NCI-H2196 (cell line): ENCODE measurements around the gene MRPL17.
"Not testable (repeated sequence)": the region's sequence is repeated elsewhere in the genome, so short reads cannot be mapped to it uniquely, and the experiment has no call there.

Experiments
- DNase-seq: peaks from one replicate; lab custom pipeline; 2025; ENCODE audit not compliant: unreplicated experiment; lab: John Stamatoyannopoulos, UW

Gene MRPL17

DNA sequence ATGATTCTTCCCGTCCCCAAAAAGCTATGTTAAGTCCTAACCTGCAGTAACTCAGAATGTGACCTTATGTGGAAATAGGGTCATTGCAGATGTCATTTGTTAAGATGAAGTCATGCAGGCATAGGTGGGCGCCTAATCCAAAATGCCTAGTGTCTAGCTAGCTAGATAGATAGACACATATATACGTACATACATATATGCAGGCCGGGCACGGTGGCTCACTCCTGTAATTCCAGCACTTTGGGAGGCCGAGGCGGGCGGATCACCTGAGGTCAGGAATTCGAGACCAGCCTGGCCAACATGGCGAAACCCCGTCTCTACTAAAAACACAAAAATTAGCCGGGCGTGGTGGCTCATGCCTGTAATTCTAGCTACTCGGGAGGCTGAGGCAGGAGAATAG, 928 bp upstream of the MRPL17 start:
- not testable (repeated sequence) for DNase-seq

DNA sequence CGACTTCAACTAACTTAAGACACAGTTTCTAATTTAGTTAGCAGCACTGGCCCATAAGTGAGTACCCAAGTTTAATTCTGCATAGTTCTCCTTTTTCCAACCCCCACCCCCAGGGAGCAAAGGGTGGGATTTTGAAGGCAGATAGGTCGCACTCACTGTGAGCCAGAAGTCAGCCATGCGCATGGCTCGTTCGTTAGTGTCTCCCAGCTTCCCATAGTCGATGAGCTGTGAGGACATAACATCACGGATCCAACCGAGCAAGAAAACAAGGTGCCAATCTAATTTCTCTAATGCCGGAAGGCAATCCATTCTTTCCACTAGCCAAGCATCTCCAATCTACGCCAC, 577 bp downstream of the MRPL17 start:
- DNase-seq: no peak

DNA sequence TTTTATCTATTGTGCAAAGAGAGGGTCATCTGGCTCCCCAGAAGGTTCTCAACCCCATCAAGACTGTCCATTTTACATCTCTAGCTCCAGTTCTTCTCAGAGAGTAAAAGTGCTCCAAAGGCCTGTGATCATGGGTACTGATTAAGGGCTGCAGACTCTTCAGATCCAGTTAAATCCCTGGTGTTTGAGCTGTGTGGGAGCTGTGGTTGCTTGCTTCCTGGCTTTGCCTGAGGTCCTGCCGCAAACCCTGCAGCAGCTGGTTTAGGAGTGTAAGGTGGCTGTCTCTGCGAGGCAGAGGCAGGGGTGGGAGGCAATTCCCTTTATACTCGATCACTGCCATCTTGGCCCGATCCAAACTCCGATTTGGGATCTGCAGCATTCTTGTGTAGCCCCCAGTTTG, 1.2 kb downstream of the MRPL17 start:
- DNase-seq: no peak

DNA sequence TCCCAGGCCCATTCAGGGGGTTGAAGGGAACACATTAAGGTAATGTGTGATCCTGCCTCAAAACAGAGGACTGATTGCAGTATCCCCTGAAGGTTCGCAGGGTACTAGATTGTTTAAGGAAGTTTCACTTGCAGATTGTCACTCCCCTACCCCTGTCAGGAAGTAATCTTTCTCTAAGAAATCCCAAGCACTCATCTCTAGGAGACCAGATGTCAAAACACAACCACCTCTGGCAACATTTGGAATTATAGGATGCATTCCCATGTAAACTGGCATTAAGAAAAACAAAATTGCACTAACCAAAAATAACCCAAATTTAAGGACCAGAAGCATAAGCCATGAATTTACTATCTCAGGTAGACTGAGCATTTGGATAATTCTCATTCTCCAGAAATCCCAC, 1.6 kb downstream of the MRPL17 start:
- DNase-seq: no peak

DNA sequence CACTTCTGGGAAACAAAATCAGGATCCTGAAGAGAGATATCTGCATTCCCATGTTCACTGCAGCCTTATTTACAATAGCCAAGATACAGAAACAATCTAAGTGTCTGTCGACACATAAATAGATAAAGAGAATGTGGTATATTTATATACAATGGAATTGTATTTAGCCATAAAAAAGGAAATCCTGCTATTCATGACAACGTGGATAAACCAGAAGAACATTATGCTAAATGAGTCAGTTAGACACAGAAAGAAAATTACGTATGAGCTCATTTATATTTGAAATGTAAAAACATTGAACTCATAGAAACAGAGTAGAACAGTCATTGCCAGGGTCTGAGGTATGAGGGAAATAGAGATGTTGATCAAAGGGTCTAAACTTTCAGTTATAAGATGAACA, 6.1 kb downstream of the MRPL17 start:
- DNase-seq: no peak

DNA sequence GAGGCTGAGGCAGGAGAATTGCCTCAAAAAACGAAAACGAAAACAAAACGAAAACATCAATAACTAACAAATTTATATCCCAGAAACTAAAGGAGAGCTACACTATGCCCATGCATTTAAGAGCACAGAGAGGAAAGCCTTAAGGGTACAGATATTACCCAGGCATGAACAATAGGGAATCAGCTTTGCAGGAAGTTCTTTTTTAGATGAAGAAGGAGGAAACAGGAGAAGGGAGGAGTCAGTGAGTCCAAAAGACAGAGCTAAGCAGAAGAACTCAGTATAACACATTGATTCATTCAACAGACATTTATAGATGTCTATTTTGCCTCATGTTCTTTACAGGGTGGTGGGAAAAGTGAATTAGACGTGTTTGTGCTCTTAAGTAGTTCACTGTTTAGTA, 8.3 kb downstream of the MRPL17 start:
- no peak for DNase-seq

DNA sequence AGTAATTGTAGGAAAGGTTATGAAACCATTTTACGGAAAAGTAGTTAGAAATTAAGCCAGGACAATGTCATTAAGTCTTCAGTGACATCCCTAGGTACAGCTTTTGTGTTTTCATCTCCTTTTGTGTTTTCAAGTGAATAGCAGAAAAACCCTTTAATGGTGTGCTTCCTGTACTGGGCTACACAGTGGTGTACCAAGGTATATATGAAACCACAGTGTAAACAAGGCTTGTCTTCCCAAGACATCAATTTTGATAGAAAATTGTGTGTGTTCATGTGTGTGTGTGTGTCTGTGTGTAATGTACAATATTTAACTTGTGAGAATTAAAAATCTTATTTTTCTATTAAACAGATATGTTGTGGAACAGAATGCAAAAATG, 8.9 kb downstream of the MRPL17 start:
- DNase-seq: no peak

DNA sequence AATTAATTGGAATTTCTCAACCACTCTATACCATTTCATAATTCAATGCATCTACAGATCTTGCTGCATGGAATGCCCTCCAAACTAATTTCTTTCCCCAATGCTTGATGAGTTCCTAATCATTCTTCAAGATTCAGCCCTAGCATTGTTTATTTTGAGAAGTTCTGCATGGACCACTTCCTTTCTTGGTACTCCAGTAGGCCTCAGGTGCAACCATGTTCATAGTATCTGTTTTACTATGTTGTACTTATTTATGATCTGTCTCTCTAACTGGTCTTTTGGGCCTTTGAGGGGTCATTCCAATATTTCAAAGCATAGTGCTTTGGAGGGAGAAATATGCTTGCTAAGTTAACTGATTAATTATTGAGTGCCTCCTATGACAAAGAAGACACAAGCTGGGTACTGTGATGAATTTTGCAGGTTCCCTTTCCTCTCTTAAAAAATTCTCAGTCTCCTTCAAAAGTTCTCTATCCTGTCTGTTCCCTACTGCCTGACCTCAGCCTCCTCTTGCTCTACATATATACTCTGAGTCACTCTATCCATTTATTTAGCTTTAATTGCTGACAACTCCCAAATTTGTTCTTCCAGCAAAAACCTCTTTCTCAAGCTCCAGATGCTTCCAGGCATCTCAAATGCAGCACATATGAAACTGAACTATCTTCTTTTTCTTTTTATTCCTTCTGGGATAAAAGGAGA, 9.5 kb downstream of the MRPL17 start:
- no peak for DNase-seq

DNA sequence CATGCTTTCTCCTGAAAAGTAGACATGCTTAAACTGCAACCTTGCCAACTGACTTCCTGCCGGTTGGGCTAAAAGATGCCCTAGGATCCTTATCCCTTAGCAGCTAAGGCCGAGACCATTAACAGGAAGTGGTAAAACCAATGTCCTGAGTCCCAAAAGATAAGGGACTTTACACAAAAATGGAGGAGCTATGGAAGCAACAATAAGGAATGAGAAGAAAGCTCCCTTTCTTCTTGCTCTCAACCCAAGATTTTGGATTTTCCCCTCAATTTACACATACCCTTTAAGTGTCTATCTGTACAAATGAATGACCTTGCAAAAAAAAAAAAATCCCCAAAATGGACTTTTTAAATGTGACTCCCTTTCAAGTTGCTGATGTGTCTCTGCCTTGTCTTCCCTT, 11.1 kb downstream of the MRPL17 start:
- DNase-seq: no peak

DNA sequence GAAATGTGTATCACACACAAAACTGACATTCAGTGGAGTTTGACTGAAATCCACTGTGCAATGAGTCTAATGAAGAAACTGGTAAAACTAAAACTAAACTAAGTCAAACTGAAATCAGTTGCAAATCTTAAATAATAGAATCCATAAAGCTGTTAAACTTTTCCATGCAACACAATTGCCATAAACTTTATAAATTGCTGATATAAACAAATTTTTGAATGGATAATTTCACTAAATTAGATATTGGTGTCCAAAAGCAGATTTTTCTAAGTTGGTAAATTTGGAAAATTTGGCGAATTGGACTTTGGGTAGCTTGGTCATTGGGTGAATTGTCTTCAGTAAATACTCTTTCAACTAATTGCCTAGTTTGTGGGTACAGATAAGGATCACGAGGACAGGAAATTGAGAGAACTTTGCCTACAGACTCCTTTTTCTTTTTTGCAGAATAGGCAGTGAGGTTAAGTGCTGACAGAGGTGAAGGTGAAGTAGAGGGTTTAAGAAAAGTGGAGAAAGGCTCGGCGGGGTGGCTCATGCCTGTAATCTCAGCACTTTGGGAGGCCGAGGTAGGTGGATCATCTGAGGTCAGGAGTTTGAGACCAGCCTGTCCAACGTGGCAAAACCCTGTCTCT, 12.8 kb downstream of the MRPL17 start:
- no peak for DNase-seq

DNA sequence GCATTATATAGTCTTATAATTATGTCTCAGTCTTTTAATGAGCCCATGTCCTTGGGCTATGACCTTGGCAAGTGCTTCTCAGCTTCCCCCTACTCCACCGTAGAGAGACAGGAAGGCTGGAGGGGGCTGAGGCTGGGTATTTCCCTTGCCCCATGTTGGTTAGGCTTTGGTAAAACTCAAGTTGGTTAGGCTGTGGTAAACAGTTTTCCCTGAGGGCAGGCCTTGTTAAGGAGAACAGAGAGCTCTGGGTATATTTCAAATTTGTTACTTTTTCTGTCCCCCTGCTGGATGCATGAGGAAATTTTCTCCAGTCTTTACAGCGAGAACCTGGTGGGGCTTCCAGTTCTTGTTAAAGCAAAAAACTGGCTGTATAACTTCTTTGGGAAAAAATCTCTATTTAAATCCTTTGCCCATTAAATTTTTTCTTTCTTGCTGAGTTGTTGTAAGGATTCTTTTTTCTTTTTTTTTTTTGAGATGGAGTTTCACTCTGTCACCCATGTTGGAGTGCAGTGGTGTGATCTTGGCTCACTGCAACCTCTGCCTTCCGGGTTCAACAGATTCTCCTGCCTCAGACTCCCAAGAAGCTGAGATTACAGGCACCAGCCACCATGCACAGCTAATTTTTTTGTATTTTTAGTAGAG, 15.3 kb downstream of the MRPL17 start:
- no peak for DNase-seq

DNA sequence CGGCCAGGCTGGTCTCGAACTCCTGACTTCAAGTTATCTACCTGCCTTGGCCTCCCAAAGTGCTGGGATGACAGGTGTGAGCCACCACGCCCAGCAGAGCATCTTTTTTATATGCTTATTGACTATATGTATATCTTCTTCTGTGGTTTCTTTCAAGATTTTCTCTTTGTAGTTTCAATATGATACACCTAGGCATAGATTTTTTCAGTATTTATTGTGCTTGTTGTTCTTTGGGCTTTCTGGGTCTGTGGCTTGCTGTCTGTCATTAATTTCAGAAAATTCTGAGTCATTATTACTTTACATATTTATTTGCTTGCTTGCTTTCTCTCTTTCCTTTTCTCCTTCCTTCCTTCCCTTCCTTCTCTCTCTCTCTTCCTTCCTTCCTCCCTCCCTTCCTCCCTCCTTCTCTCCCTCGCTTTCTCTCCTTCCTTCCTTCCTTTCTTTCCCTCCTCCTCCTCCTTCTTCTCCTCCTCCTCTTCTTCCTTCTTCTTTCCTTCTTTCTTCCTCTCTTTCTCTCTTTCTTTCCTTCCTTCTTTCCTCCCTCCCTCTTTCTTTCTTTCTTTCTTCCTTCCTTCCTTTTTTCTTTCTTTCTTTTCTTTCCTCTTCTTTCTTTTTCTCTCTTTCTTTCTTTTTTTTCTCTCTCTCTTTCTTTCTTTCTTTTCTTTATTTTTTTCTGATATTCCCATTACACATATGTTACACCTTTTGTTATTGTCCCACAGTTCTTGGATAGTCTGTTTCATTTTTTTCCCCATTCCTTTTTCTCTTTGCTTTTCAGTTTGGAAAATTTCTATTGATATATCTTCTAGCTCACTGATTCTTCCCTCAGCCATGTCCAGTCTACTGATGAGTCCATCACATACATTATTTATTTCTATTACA, 16.6 kb downstream of the MRPL17 start:
- no peak for DNase-seq

DNA sequence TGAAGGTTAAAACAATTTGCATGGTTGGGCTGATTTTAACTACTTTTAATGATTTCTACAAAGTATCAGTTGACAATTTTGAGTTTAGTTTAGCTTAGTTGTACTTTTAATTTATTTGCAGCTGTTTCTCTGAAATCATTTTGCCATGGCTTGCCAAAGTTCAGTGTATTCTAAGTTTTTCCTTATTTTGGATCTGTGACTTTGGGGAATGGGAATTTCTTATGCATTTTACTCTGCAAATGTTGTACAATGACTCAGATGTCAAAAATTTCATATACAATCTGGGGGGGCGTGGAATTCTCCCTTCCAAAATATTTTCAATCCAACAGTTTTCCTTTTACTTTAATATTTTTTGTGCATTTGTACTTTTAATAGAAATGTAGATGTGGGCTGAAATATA, 18.6 kb downstream of the MRPL17 start:
- DNase-seq: no peak

DNA sequence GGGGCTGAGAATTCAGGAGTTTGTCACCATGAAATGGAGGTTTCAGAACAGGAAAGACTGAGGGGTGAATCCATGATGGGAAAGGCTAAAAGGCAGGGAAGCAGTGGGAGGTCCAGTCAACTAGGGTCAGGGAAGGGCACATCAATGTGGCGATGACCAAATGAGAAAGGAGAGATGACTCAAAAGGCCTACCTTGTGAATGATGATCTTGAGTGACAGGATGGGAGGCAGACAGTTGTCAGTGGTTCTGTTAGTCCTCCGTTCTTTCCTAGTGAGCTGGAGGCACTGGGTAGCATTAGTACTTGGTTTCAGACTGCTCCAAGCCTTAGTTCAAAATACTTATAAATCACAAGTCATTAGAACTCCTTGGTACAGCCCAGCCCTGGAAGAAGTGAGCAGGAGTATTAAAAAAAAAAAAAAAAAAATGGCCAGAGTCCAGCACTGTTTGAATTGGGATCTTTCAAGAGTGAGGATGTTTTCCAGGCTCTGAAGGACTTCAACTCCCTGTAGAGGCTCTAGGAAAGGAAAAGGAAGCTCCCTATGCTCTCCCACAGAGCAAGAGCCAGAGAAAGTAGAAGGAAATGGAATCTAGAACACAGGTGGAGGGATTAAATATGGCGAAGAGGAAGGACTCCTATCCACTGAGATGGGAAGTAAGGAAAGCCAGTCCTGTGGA, 19.2 kb downstream of the MRPL17 start:
- DNase-seq: no peak

DNA sequence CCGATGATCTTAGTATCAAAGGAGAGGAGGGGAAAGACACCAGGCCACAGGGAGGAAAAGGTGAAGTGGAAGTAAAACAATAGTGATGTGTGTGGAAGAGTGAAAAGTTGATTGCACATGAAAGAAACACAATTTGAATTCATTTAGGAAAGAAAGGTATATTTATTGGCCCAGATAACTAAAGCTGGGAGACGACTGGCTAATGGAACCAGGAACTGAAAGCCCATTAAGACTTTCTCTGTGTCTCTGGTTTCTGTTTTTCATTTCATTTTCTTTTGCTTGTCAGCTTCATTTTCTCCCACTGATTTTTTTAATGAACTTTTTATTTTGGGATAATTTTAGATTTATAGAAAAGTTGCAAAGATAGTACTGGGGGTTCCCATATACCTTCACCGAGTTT, 22.4 kb downstream of the MRPL17 start:
- DNase-seq: no peak

DNA sequence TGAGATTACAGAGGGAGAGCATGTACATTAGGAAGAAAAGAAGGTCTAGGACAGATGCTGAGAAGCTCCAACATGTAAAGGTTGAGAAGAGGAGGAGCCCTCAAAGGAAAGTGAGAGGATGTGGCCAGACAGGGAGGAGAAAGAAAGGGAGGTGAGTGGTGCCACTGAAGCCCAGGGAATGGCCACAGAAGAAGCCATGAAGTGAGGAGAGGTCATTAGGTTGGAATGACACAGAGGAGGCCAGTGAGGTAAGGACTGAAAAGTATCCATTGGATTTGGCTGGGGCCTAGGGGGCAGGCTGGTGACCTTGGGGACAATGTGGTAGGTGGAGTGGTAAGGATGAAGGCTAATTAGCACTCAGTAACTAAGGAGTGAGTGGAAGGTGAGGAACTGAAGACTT, 24.5 kb downstream of the MRPL17 start:
- DNase-seq: no peak

DNA sequence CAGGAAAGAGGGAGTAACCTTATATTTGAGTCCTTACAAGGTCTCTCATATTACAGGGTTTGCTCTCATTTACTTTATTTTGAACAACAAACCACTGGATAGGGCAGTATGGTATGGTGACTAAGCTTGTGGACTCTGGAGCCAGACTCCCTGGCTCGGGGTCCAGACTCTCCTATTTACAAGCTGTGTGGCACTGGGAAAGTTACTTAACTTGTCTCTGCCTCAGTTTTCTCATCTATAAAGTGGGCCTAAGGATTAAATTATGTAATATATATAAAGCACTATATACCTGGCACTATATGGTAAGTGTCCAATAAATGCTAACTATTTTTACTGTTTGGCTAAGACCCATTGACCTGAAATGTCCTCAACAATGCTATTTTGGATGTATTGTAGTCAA, 25.8 kb downstream of the MRPL17 start:
- DNase-seq: no peak

DNA sequence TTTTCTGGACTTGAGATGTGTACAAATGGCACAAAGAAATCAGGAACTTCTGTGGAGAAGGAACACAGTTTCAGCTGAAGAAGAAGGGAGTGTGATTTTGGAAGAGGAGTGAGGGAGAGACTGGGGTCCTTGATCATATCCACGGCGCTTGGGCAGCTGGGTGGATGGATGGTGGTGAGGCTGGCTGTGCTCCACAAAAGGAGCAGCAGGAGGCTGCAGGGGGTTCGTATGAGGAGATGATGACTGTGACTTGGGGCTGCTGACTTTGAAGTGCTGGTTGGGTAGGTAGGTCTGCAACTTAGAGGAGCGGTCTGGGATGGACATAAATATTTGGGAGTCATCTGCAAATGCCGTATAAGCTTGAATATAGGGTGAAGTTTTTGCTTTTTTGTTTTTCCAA, 26.2 kb downstream of the MRPL17 start:
- DNase-seq: no peak

DNA sequence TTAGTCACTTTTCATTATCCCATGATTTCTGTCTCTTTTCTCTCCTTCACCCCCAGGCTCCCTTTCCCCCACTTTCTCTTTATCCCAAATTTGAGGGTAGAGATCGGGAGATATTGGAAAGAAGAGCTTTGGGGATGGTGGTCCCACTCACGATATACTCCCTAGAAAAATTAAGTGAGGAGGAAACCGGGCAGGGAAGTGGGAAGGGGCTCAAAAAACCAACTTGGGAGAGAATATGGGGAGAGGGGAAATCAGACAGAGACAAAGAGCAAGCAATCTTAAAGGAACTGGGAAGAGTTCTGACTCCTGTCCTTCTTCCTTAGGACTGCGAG, 26.6 kb downstream of the MRPL17 start:
- DNase-seq: no peak

DNA sequence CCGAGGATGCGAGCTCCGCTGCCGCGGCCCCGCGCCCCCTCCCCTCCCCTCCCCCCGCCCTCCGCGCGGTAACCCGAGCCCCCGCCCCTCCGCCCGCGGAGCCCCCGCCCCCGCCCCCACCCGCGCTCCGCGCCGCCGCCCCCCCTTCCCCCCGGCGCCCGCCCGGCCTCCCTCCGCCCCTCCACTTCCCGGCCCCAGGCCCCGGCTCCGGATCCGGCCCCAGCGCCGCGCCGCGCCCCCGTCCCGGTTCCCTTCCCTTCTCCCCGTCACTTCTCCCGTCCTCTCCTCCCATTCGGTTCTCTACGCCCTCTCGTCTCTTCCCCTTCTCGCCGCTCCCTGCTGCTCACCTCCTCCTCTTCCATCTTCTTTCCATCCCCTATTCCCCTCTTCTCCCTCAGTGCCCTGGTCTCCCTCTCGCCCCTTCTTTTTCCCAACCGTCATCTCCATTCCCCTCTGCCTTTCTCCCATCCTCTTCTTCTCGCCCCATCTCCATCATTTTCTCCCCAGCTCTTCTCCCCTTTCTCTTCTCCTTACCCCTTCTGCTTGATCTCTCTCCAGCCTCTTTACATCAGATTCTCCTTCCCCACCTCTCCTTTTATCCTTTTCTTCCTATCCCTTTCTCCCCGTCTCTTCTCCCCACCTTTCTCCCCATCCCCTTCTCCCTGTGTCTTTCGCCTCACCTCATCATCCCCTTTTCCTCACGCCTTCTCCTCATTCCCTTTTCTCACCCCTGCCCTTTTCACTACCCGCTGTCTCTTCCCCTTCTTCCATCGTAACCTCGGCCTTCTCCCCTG, 27.2 kb downstream of the MRPL17 start, which contains the start of gene DCHS1:
Gene DCHS1 (minus strand): TSS at position 20 of the 794 bp plus-strand sequence. CDS start 14,196 bp downstream, outside the sequence.
- no peak for DNase-seq
